ENCODE results near the gene CUEDC1.

CUEDC1 gene

GRCh38 chr17:57895382-57896060 is 59.7 kb downstream of the CUEDC1 start:
- DNase-seq (ENCODE audit: low read depth in 2 of 2) = no peak

GRCh38 chr17:57894848-57895247 is 60.4 kb downstream of the CUEDC1 start:
- DNase-seq (ENCODE audit: low read depth in 2 of 2) = no peak

- no peak for DNase-seq (ENCODE audit: low read depth in 2 of 2)
Observed at GRCh38 chr17:57892820-57893595, 62.2 kb downstream of the CUEDC1 start.

DNA sequence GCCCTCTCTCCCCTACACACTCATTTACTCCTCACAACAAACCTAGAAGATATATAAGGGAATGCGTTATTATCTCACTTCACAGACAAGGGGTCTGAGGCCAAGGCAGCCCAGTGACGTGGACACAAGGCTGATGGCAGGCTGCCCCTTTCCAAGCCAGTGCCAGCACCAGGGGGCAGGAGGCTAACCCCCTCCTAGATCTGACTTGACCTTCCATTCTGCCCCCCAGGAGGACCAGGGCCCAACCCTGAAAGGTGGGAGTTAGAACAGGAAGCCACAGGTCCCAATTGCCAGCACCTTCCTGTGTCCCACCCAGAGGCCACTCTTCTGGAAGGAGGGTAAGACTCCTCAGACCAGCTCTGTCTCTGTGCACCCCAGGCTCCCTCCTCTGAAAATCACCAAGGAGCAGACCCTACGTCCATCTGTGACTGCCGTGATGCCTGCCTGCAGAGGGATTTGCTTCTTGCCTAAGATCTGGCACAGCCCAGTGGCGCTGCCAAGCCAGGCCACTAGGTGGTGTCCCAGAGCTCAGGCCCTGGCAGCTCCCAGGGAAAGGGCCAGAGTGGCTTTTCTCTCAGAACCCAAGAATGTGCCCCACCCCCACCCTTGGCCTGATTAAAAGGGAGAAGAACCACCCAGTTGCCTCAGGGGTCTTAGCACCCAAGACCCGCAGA is 62.9 kb downstream of the CUEDC1 start:
- DNase-seq (ENCODE audit: low read depth in 2 of 2) = peak; percentile 40 to 51

DNA sequence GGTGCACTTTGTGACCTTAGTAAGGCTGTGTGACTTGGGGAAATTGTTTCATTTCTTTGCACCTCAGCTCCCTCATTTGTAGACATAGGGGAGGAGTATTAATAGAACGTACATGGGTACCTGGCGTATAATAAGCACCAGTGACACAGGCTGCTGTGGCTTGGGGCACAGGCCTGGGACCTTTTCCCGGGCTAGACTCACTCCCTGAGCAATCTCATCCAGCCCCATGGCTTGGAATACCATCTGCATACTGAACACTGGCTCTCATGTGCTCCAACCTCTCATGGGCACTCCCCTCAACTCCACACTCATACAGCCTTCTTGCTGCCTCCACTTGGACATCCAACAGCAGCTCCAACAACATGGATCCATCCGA is 64.4 kb downstream of the CUEDC1 start:
- DNase-seq (ENCODE audit: low read depth in 2 of 2) = no peak

- no peak for DNase-seq (ENCODE audit: low read depth in 2 of 2)
Observed at GRCh38 chr17:57889892-57890856, 65.0 kb downstream of the CUEDC1 start.

DNA sequence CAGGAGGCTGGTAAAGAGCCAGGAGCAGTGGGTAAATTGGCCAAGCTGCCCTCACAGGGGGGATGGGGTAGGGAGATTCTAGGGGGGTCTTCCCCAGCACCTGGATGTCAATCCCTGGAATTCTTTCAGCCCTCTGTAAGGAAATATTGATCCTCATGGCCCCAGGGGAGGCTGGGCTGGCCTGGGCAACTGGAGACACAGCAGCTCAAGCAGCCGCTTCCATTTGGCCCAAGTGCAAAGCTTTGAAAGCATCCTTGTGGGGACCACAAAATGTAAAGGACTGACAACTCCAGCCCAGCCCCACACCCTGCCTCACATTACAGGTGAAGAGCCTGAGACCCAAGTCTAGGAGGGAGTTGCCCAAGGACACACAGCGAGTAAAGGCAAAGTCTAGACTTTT is 66.0 kb downstream of the CUEDC1 start:
- no peak for DNase-seq (ENCODE audit: low read depth in 2 of 2)

- DNase-seq (ENCODE audit: low read depth in 2 of 2) = no peak
Observed at GRCh38 chr17:57888311-57889216, 66.6 kb downstream of the CUEDC1 start.

GRCh38 chr17:57887161-57887560 is 68.1 kb downstream of the CUEDC1 start:
- no peak for DNase-seq (ENCODE audit: low read depth in 2 of 2)

DNA sequence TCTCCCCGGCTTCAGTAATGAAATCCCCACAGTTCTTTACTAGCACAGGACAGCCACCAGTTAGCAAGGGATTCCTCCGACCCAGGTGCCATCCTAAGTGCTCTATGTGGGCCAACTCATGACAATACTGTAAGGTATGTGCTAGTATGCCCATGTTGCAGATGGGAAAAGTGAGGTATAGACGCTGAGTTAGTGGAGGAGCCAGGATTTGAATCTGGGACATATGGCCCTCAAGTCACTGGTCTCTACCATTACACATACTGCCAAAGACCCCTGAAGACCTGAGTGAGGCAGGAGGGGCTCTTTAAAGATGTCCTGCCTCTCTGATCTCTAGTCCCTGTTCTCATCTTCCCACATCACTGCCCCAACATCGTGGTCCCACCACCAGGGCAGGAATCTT is 69.2 kb downstream of the CUEDC1 start:
- no peak for DNase-seq (ENCODE audit: low read depth in 2 of 2)

GRCh38 chr17:57885148-57885915 is 69.9 kb downstream of the CUEDC1 start:
- no peak for DNase-seq (ENCODE audit: low read depth in 2 of 2)

GRCh38 chr17:57881783-57882351 is 73.3 kb downstream of the CUEDC1 start:
- no peak for DNase-seq (ENCODE audit: low read depth in 2 of 2)

DNA sequence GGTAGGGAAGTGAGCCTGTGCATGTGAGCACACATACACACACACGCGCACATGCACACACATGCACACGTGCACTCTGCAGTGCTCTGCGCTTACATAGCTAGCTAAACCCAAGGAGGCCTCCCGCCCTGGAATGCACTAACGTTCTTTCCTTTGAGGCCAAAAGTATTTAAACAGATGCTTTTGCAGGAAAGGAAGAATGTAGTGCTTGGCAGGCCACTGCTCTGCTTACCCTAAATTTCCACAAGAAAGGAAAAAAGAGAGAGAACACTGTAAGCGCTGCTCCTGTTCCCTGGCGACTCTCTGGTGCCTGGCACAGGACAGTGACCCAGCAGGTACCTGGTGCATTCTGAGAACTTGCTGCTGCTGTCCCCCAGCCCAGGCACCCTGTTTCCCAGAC is 74.1 kb downstream of the CUEDC1 start:
- DNase-seq (ENCODE audit: low read depth in 2 of 2) = no peak

- DNase-seq (ENCODE audit: low read depth in 2 of 2) = peak in 1 of 2 donors; percentile 9
Observed at GRCh38 chr17:57880086-57880456, 75.1 kb downstream of the CUEDC1 start.

- no peak for DNase-seq (ENCODE audit: low read depth in 2 of 2)
Observed at GRCh38 chr17:57879437-57880085, 75.7 kb downstream of the CUEDC1 start.

- DNase-seq (ENCODE audit: low read depth in 2 of 2) = no peak
Observed at GRCh38 chr17:57877803-57878377, 77.3 kb downstream of the CUEDC1 start.

DNA sequence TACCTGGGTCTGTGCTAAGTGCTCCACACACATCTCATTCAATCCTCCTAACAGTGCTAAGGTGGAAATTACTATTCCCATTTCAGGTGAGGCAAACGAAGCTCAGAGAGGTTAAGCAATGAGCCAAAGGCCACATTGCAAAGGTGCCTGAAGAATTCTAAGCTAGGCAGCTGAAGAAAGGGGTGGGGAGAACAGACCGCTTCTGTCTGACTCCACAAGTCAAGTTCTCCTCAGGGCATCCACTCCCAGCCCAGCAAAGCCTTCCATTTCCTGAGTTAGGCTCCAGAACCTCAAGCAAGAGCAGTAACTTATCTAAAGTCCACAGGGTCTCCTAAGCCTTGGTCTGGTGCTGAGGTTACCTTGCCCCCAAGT is 78.4 kb downstream of the CUEDC1 start:
- DNase-seq (ENCODE audit: low read depth in 2 of 2) = no peak

- no peak for DNase-seq (ENCODE audit: low read depth in 2 of 2)
Observed at GRCh38 chr17:57876023-57876865, 79.0 kb downstream of the CUEDC1 start.

All from stimulated activated CD8-positive, alpha-beta memory T cell treated with anti-CD3 and anti-CD28 coated beads, Interleukin-15, amount 100 ng/mL, for 4 hours (primary cell).